Activated T-helper 1 cell treated with anti-CD3 and anti-CD28 coated beads, Interleukin-12 subunit alpha, Interleukin-12 subunit beta, Interleukin-2, Interleukin-4 antibody, amounts not matched to agents 30 ng/mL and 10 ng/mL and 1 ng/mL, durations not matched to agents 14 hours and 24 hours and 36 hours (primary cell): ENCODE results near the gene SPP1. TPM values are rescaled to one million over a fixed set of nuclear protein-coding genes. Genes with fewer than 3 reads are reported as not detected.
A peak's percentile ranks its signal among the peaks of the same experiment; 100 is the strongest.
"Not testable (repeated sequence)": the region's sequence is repeated elsewhere in the genome, so short reads cannot be mapped to it uniquely, and the experiment has no call there.

Experiments used
- DNase-seq: peaks from one replicate; pipeline ENCODE4 v3.0.0; 2021; ENCODE audit warnings: low spot score
- H3K27ac Mint-ChIP-seq: one replicate; pipeline ENCODE4 v1.8.0; 2021; ENCODE audit warnings: mild to moderate bottlenecking, mixed read lengths
- H3K27me3 Mint-ChIP-seq: one replicate; pipeline ENCODE4 v1.8.0; 2022; ENCODE audit warnings: mild to moderate bottlenecking, moderate library complexity, mixed read lengths; ENCODE audit not compliant: insufficient read depth
- H3K36me3 Mint-ChIP-seq: one replicate; pipeline ENCODE4 v1.8.0; 2021; ENCODE audit warnings: low read depth, mixed read lengths
- H3K4me1 Mint-ChIP-seq: one replicate; pipeline ENCODE4 v1.8.0; 2021; ENCODE audit warnings: low read depth, mixed read lengths
- H3K4me3 Mint-ChIP-seq: one replicate; pipeline ENCODE4 v1.8.0; 2021; ENCODE audit warnings: mild to moderate bottlenecking, moderate library complexity, mixed read lengths
- H3K9me3 Mint-ChIP-seq: one replicate; pipeline ENCODE4 v1.8.0; 2021; ENCODE audit warnings: mixed read lengths
- intact Hi-C: fragments of 100-400 bp; cut with micrococcal nuclease; formaldehyde crosslinking; loops from one replicate; pipeline ENCODE4 v1.15.1; 2024
- total RNA-seq: library from RNA; stranded (reverse); gene quantifications from 2 replicates; pipeline ENCODE4 v1.2.3, GENCODE V29; 2022

SPP1 gene
- total RNA-seq: 0.24 and 1.0 TPM in 2 replicates

GRCh38 chr4:87975466-87975865 lies at the start of gene SPP1:
SPP1 (plus strand) TSS chr4:87975714; CDS start chr4:87976896, 1,182 bp downstream.
- Mint-ChIP-seq H3K27me3 (peaks cover 51% of the 10 kb centered on the region), H3K36me3 (no peaks in the 10 kb centered on the region), H3K4me1 (peaks cover 15% of the 10 kb centered on the region), H3K9me3 (no peaks in the 10 kb centered on the region), H3K27ac (peak within 1 kb of the TSS; percentile 61), H3K4me3 (peak within 1 kb of the TSS; percentile 20)
- DNase-seq: peak; percentile 3
- intact Hi-C loops: no loop called here

- H3K27me3 Mint-ChIP-seq: peaks cover 1% of the 10 kb centered on the region
- no peaks in the 10 kb centered on the region for H3K4me1 Mint-ChIP-seq
- no peak overlapping the region for H3K4me3 Mint-ChIP-seq
- intact Hi-C loops: loop anchor here (1.0 kb wide), 1 partner anchor 12 kb away; no protein-coding TSS in a partner anchor
- no peak overlapping the region for H3K27ac Mint-ChIP-seq
- DNase-seq: no peak
- no peaks in the 10 kb centered on the region for H3K36me3 Mint-ChIP-seq
- H3K9me3 Mint-ChIP-seq: peaks cover 3% of the 10 kb centered on the region
Observed at GRCh38 chr4:87926554-87927098, 48.9 kb upstream of the SPP1 start.

- Mint-ChIP-seq H3K27ac (no peak overlapping the region), H3K9me3 (peaks cover 3% of the 10 kb centered on the region), H3K4me3 (no peak overlapping the region), H3K27me3 (peaks cover 1% of the 10 kb centered on the region), H3K4me1 (no peaks in the 10 kb centered on the region), H3K36me3 (no peaks in the 10 kb centered on the region)
- no peak for DNase-seq
- intact Hi-C loops: no loop called here
Observed at GRCh38 chr4:87930629-87931028, 44.9 kb upstream of the SPP1 start.

- H3K27ac Mint-ChIP-seq: no peak overlapping the region
- no peak for DNase-seq
- H3K36me3 Mint-ChIP-seq: no peaks in the 10 kb centered on the region
- peaks cover 3% of the 10 kb centered on the region for H3K9me3 Mint-ChIP-seq
- no peak overlapping the region for H3K4me3 Mint-ChIP-seq
- intact Hi-C loops: no loop called here
- H3K27me3 Mint-ChIP-seq: peaks cover 1% of the 10 kb centered on the region
- no peaks in the 10 kb centered on the region for H3K4me1 Mint-ChIP-seq
Observed at GRCh38 chr4:87931932-87932331, 43.6 kb upstream of the SPP1 start.

GRCh38 chr4:87932718-87933141 lies 42.8 kb upstream of the SPP1 start:
- no peaks in the 10 kb centered on the region for H3K4me1 Mint-ChIP-seq
- no peaks in the 10 kb centered on the region for H3K27me3 Mint-ChIP-seq
- DNase-seq: no peak
- intact Hi-C loops: no loop called here
- H3K36me3 Mint-ChIP-seq: no peaks in the 10 kb centered on the region
- no peak overlapping the region for H3K27ac Mint-ChIP-seq
- H3K9me3 Mint-ChIP-seq: peaks cover 3% of the 10 kb centered on the region
- H3K4me3 Mint-ChIP-seq: no peak overlapping the region

- no peak for DNase-seq
- intact Hi-C loops: no loop called here
- no peaks in the 10 kb centered on the region for H3K36me3 Mint-ChIP-seq
- H3K4me1 Mint-ChIP-seq: no peaks in the 10 kb centered on the region
- no peak overlapping the region for H3K27ac Mint-ChIP-seq
- H3K27me3 Mint-ChIP-seq: no peaks in the 10 kb centered on the region
- H3K4me3 Mint-ChIP-seq: no peak overlapping the region
- H3K9me3 Mint-ChIP-seq: peaks cover 3% of the 10 kb centered on the region
Observed at GRCh38 chr4:87933337-87933736, 42.2 kb upstream of the SPP1 start.

- Mint-ChIP-seq H3K4me1 (no peaks in the 10 kb centered on the region), H3K36me3 (no peaks in the 10 kb centered on the region), H3K9me3 (no peaks in the 10 kb centered on the region), H3K4me3 (no peak overlapping the region), H3K27me3 (no peaks in the 10 kb centered on the region), H3K27ac (no peak overlapping the region)
- DNase-seq: no peak
- intact Hi-C loops: no loop called here
Observed at GRCh38 chr4:87934157-87934704, 41.3 kb upstream of the SPP1 start.

GRCh38 chr4:87934973-87935372 lies 40.5 kb upstream of the SPP1 start:
- Mint-ChIP-seq H3K27me3 (no peaks in the 10 kb centered on the region), H3K4me3 (no peak overlapping the region), H3K9me3 (no peaks in the 10 kb centered on the region), H3K4me1 (no peaks in the 10 kb centered on the region), H3K27ac (no peak overlapping the region), H3K36me3 (no peaks in the 10 kb centered on the region)
- no peak for DNase-seq
- intact Hi-C loops: no loop called here

- DNase-seq, H3K27ac Mint-ChIP-seq, intact Hi-C loops, H3K27me3 Mint-ChIP-seq, H3K4me1 Mint-ChIP-seq, H3K9me3 Mint-ChIP-seq, H3K4me3 Mint-ChIP-seq, H3K36me3 Mint-ChIP-seq: not testable (repeated sequence)
Observed at GRCh38 chr4:87935954-87936353, 39.6 kb upstream of the SPP1 start.

GRCh38 chr4:87937523-87937922 lies 38.0 kb upstream of the SPP1 start:
- Mint-ChIP-seq H3K4me3 (no peak overlapping the region), H3K9me3 (no peaks in the 10 kb centered on the region), H3K27me3 (peaks cover 7% of the 10 kb centered on the region), H3K4me1 (no peaks in the 10 kb centered on the region), H3K36me3 (no peaks in the 10 kb centered on the region), H3K27ac (no peak overlapping the region)
- no peak for DNase-seq
- intact Hi-C loops: no loop called here

- Mint-ChIP-seq H3K36me3 (no peaks in the 10 kb centered on the region), H3K4me1 (no peaks in the 10 kb centered on the region), H3K27me3 (peaks cover 7% of the 10 kb centered on the region), H3K9me3 (no peaks in the 10 kb centered on the region), H3K27ac (no peak overlapping the region), H3K4me3 (no peak overlapping the region)
- intact Hi-C loops: loop anchor here (1.0 kb wide), 1 partner anchor 12 kb away; no protein-coding TSS in a partner anchor
- DNase-seq: no peak
Observed at GRCh38 chr4:87938746-87939145, 36.8 kb upstream of the SPP1 start.

- intact Hi-C loops: no loop called here
- Mint-ChIP-seq H3K27ac (no peak overlapping the region), H3K4me1 (no peaks in the 10 kb centered on the region), H3K4me3 (no peak overlapping the region), H3K27me3 (peaks cover 7% of the 10 kb centered on the region), H3K36me3 (no peaks in the 10 kb centered on the region), H3K9me3 (no peaks in the 10 kb centered on the region)
- no peak for DNase-seq
Observed at GRCh38 chr4:87939978-87940690, 35.4 kb upstream of the SPP1 start.

GRCh38 chr4:87940809-87941208 lies 34.7 kb upstream of the SPP1 start:
- H3K27me3 Mint-ChIP-seq, intact Hi-C loops, H3K4me1 Mint-ChIP-seq, H3K4me3 Mint-ChIP-seq, DNase-seq, H3K27ac Mint-ChIP-seq, H3K9me3 Mint-ChIP-seq, H3K36me3 Mint-ChIP-seq: not testable (repeated sequence)
